SK-N-SH (cell line): ENCODE measurements around the gene LPCAT2. TPM values are rescaled to one million over a fixed set of nuclear protein-coding genes. Genes with fewer than 3 reads are reported as not detected.

ENCODE experiments used
- CTCF ChIA-PET: fragments of 300-600, 350-600 bp; formaldehyde crosslinking; extraction: SDS; loops from one replicate; lab custom pipeline; 2021; lab: Yijun Ruan, JAX
- POLR2A ChIA-PET: fragments of 350-600 bp; sonication (Branson Sonifier 250); formaldehyde crosslinking; extraction: SDS; loops from one replicate; lab custom pipeline; 2020; ENCODE audit warnings: antibody characterized with exemption, inconsistent platforms; lab: Yijun Ruan, JAX
- DNase-seq: peaks from one replicate; pipeline ENCODE4 v3.0.0; 2012
- H2AFZ ChIP-seq: fragments of 200-600 bp; sonication (generic); 2 replicates; pipeline ENCODE4 v1.8.1; 2016; ENCODE audit warnings: antibody characterized with exemption, mild to moderate bottlenecking, low read depth
- H3F3A ChIP-seq: fragments of 200-600 bp; sonication (generic); replicated peaks from 2 replicates; pipeline ENCODE3; 2016; ENCODE audit warnings: antibody characterized with exemption, mild to moderate bottlenecking; ENCODE audit not compliant: insufficient read depth
- H3K27ac ChIP-seq, 2 experiments: fragments of 200-500 bp in 1 of 2; fragments of 200-600 bp in 1 of 2; sonication (Bioruptor generic) in 1 of 2; sonication (generic), shearing (Covaris generic) in 1 of 2; 2 replicates each; pipeline versions ENCODE4 v1.5.1 to v1.6.1; 2014 to 2016; ENCODE audit warnings: low read depth in 2 of 2, inconsistent platforms in 1 of 2, low read length in 1 of 2, mild to moderate bottlenecking in 1 of 2, mixed read lengths in 1 of 2
- H3K27me3 ChIP-seq: fragments of 200-600 bp; sonication (generic), shearing (Covaris generic); 2 replicates; pipeline ENCODE4 v1.6.1; 2016; ENCODE audit warnings: mixed run types; ENCODE audit not compliant: insufficient read depth
- H3K36me3 ChIP-seq, 2 experiments: fragments of 200-500 bp in 1 of 2; fragments of 200-600 bp in 1 of 2; sonication (Bioruptor generic) in 1 of 2; sonication (generic) in 1 of 2; replicated peaks in 1 of 2; 2 replicates each; pipeline versions ENCODE3 to v1.5.1; 2014 to 2016; ENCODE audit warnings: low read length in 1 of 2, mild to moderate bottlenecking in 1 of 2; ENCODE audit not compliant: insufficient read depth in 2 of 2, control insufficient read depth in 1 of 2
- H3K4me1 ChIP-seq, 2 experiments: fragments of 200-500 bp in 1 of 2; fragments of 200-600 bp in 1 of 2; sonication (Bioruptor generic) in 1 of 2; sonication (generic), shearing (Covaris generic) in 1 of 2; 2 replicates each; pipeline versions ENCODE4 v1.5.1 to v1.6.1; 2014 to 2016; ENCODE audit warnings: low read depth in 1 of 2, low read length in 1 of 2, mixed run types in 1 of 2; ENCODE audit not compliant: insufficient read depth in 2 of 2, control insufficient read depth in 1 of 2
- H3K4me2 ChIP-seq: fragments of 200-600 bp; sonication (generic), shearing (Covaris generic); 2 replicates; pipeline ENCODE4 v1.6.1; 2017; ENCODE audit warnings: mixed run types
- H3K4me3 ChIP-seq, 2 experiments: fragments of 200-500 bp in 1 of 2; fragments of 200-600 bp in 1 of 2; sonication (Bioruptor generic) in 1 of 2; sonication (generic), shearing (Covaris generic) in 1 of 2; 2 replicates each; pipeline versions ENCODE4 v1.5.1 to v1.8.1; 2014 to 2016; ENCODE audit warnings: low read depth in 2 of 2, inconsistent platforms in 1 of 2, low read length in 1 of 2, mild to moderate bottlenecking in 1 of 2, mixed read lengths in 1 of 2, moderate library complexity in 1 of 2
- H3K79me2 ChIP-seq: fragments of 200-600 bp; sonication (generic); 2 replicates; pipeline ENCODE4 v1.8.1; 2017; ENCODE audit warnings: mild to moderate bottlenecking; ENCODE audit not compliant: insufficient read depth
- H3K9ac ChIP-seq: fragments of 200-600 bp; sonication (generic); 2 replicates; pipeline ENCODE4 v1.6.1; 2017; ENCODE audit warnings: mixed run types
- H3K9me2 ChIP-seq: fragments of 200-600 bp; sonication (generic); 2 replicates; pipeline ENCODE4 v1.6.1; 2017; ENCODE audit warnings: mixed run types
- H3K9me3 ChIP-seq: fragments of 200-600 bp; sonication (generic); 2 replicates; pipeline ENCODE4 v1.6.1; 2017; ENCODE audit warnings: mixed run types, mild to moderate bottlenecking, moderate library complexity
- H4K20me1 ChIP-seq: fragments of 200-600 bp; sonication (generic); 2 replicates; pipeline ENCODE4 v1.6.1; 2017; ENCODE audit warnings: mild to moderate bottlenecking, mixed run types; ENCODE audit not compliant: insufficient read depth
- CHD2 ChIP-seq: fragments of 150-350 bp; IDR thresholded peaks from 2 replicates; pipeline ENCODE4 v1.6.1; 2018; ENCODE audit warnings: low read length; ENCODE audit not compliant: partially characterized antibody
- FOXJ3 ChIP-seq: sonication (generic); formaldehyde crosslinking; IDR thresholded peaks from 2 replicates; pipeline ENCODE4 v1.5.1; 2020; ENCODE audit warnings: mild to moderate bottlenecking, missing genetic modification reagents
- JUND ChIP-seq: IDR thresholded peaks from 2 replicates; pipeline ENCODE4 v1.4.0; 2012
- NFIC ChIP-seq: IDR thresholded peaks from 2 replicates; pipeline ENCODE4 v1.4.0; 2012; ENCODE audit warnings: borderline replicate concordance
- NRF1 ChIP-seq: IDR thresholded peaks from 2 replicates; pipeline ENCODE4 v1.6.1; 2012; ENCODE audit warnings: low read depth, mild to moderate bottlenecking, low read length
- YY1 ChIP-seq: IDR thresholded peaks from 2 replicates; pipeline ENCODE4 v1.4.0; 2012; ENCODE audit warnings: low read depth, mild to moderate bottlenecking
- WGBS: methylation state at CpG from one replicate; pipeline ENCODE4 v1.1.6; 2017; ENCODE audit warnings: low lambda C conversion rate; 5-methylcytosine and 5-hydroxymethylcytosine counted together
- polyA plus RNA-seq, 3 experiments: library from polyadenylated mRNA; depleted of rRNA; stranded (reverse); fragments of >200 nt; gene quantifications; 2 replicates each; pipeline ENCODE4 v1.2.3, GENCODE V29; 2012
- TF ChIP-seq, protein P1 (sequence below): IDR thresholded peaks from 2 replicates; pipeline ENCODE4 v1.6.1; 2012; ENCODE audit warnings: mild to moderate bottlenecking, low read depth, low read length, moderate library complexity
- TF ChIP-seq, protein P2 (sequence below): fragments of 150-350 bp; IDR thresholded peaks from 2 replicates; pipeline ENCODE4 v1.6.1; 2017; ENCODE audit warnings: antibody characterized with exemption, low read length, low read depth, borderline replicate concordance
- TF ChIP-seq, protein P3 (sequence below): fragments of 150-350 bp; IDR thresholded peaks from 2 replicates; pipeline ENCODE4 v1.6.1; 2016; ENCODE audit warnings: mild to moderate bottlenecking, low read depth, low read length

LPCAT2 gene
- polyA plus RNA-seq, 1 of the 3 experiments (the other 2 are of a cell fraction): 9.1 TPM

DNA sequence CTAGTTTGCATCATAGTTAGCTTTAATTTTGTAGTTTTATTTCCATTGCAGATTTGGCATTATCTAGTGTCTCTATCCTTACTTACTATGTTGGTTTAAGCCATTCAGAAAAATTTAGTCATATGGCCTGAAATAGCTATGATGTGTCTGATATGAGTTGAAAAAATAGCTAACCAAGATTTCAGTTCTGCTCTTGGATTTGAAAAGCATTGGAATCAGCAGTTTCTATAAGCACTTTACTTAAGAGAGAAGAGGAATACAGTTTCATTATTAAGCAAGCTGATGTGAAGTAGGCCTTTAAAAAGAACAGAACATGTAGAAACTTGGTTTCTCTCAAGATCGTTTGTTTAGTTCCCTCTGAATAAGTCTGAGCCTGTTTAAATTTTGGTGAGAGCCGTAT, 25.9 kb downstream of the LPCAT2 start (continued):
- TF ChIP-seq, protein P1, sequence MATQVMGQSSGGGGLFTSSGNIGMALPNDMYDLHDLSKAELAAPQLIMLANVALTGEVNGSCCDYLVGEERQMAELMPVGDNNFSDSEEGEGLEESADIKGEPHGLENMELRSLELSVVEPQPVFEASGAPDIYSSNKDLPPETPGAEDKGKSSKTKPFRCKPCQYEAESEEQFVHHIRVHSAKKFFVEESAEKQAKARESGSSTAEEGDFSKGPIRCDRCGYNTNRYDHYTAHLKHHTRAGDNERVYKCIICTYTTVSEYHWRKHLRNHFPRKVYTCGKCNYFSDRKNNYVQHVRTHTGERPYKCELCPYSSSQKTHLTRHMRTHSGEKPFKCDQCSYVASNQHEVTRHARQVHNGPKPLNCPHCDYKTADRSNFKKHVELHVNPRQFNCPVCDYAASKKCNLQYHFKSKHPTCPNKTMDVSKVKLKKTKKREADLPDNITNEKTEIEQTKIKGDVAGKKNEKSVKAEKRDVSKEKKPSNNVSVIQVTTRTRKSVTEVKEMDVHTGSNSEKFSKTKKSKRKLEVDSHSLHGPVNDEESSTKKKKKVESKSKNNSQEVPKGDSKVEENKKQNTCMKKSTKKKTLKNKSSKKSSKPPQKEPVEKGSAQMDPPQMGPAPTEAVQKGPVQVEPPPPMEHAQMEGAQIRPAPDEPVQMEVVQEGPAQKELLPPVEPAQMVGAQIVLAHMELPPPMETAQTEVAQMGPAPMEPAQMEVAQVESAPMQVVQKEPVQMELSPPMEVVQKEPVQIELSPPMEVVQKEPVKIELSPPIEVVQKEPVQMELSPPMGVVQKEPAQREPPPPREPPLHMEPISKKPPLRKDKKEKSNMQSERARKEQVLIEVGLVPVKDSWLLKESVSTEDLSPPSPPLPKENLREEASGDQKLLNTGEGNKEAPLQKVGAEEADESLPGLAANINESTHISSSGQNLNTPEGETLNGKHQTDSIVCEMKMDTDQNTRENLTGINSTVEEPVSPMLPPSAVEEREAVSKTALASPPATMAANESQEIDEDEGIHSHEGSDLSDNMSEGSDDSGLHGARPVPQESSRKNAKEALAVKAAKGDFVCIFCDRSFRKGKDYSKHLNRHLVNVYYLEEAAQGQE: no peak
- no peak for TF ChIP-seq FOXJ3 (CRISPR knock-in tag)
- no peak for TF ChIP-seq CHD2
- TF ChIP-seq JUND: no peak
- no peak for TF ChIP-seq NRF1

DNA sequence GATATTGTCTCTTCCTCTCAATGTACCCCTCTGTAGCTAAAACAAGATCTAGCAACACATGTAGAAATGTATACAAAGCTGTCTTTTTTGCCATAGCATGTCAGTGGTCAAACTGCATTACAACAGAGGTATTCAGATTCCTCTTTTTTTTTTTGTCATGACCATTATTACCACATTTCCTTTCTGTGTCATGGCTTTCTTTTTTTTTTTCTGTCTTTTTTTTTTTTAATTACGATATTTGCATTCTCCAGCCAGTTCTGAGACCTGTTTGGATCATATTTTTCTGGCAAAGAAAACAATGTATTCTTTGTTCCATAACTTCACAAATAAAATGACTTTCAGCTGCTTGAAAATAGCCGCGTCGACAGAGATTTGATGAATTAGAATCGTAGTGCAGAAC, 30.2 kb downstream of the LPCAT2 start:
- Histone ChIP-seq H3K4me1 (peaks cover 9 to 18% of the 10 kb centered on the region in 2 experiments; a peak in 3 of 4 replicates), H3K9me2 (no peaks in the 10 kb centered on the region)
- TF ChIP-seq YY1: no peak
- TF ChIP-seq, protein P2, sequence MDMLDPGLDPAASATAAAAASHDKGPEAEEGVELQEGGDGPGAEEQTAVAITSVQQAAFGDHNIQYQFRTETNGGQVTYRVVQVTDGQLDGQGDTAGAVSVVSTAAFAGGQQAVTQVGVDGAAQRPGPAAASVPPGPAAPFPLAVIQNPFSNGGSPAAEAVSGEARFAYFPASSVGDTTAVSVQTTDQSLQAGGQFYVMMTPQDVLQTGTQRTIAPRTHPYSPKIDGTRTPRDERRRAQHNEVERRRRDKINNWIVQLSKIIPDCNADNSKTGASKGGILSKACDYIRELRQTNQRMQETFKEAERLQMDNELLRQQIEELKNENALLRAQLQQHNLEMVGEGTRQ: no peak
- TF ChIP-seq NFIC: no peak
- TF ChIP-seq, protein P3, sequence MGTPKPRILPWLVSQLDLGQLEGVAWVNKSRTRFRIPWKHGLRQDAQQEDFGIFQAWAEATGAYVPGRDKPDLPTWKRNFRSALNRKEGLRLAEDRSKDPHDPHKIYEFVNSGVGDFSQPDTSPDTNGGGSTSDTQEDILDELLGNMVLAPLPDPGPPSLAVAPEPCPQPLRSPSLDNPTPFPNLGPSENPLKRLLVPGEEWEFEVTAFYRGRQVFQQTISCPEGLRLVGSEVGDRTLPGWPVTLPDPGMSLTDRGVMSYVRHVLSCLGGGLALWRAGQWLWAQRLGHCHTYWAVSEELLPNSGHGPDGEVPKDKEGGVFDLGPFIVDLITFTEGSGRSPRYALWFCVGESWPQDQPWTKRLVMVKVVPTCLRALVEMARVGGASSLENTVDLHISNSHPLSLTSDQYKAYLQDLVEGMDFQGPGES: no peak
- TF ChIP-seq, all 33 proteins: peak for 0
- peaks cover 30% of the 10 kb centered on the region for H3F3A ChIP-seq
- WGBS: 74% methylated on average over 5 of the region's 5 CpGs
- H3K79me2 ChIP-seq: no peaks in the 10 kb centered on the region
- CTCF ChIA-PET: interaction anchor here (1.6 to 8.9 kb wide), 4 partner anchors 11 to 163 kb away, joined by 4 to 115 read pairs (median 12); no protein-coding TSS in a partner anchor
- peaks cover 61 to 77% of the 10 kb centered on the region in 2 experiments for H3K36me3 ChIP-seq
- H3K27ac ChIP-seq: no peak overlapping the region
- no peaks in the 10 kb centered on the region for H4K20me1 ChIP-seq
- no peak overlapping the region for H3K9ac ChIP-seq
- no peak overlapping the region for H3K4me2 ChIP-seq
- H3K4me3 ChIP-seq: no peak overlapping the region
- no peaks in the 10 kb centered on the region for H3K27me3 ChIP-seq
- POLR2A ChIA-PET: no interaction called here
- no peaks in the 10 kb centered on the region for H3K9me3 ChIP-seq
- H2AFZ ChIP-seq: no peak overlapping the region
- no peak for DNase-seq
